Loucy (cell line): Measurements from ENCODE around the gene CLIP3.
"Not testable (repeated sequence)": the region's sequence is repeated elsewhere in the genome, so short reads cannot be mapped to it uniquely, and the experiment has no call there.

Experiments
- H2AFZ ChIP-seq: fragments of 200-600 bp; sonication (generic); 2 replicates; pipeline ENCODE4 v1.6.0; 2016; ENCODE audit warnings: antibody characterized with exemption, mild to moderate bottlenecking, low read length, moderate library complexity
- H3F3A ChIP-seq: fragments of 200-600 bp; 2 replicates; pipeline ENCODE4 v1.6.0; 2016; ENCODE audit warnings: antibody characterized with exemption, low read depth, mild to moderate bottlenecking
- H3K27me3 ChIP-seq: fragments of 200-600 bp; sonication (generic); 2 replicates; pipeline ENCODE4 v1.6.1; 2014; ENCODE audit warnings: low read length, mild to moderate bottlenecking; ENCODE audit not compliant: insufficient read depth, poor library complexity, severe bottlenecking
- H3K36me3 ChIP-seq: fragments of 200-600 bp; sonication (generic); 2 replicates; pipeline ENCODE4 v1.6.1; 2016; ENCODE audit warnings: low read length; ENCODE audit not compliant: insufficient read depth
- H3K4me1 ChIP-seq: fragments of 200-600 bp; sonication (generic); 2 replicates; pipeline ENCODE4 v1.5.1; 2014; ENCODE audit warnings: low read length, mild to moderate bottlenecking; ENCODE audit not compliant: insufficient read depth, poor library complexity, severe bottlenecking
- H3K4me2 ChIP-seq: fragments of 200-600 bp; sonication (generic); 2 replicates; pipeline ENCODE4 v1.6.0; 2014; ENCODE audit warnings: antibody characterized with exemption, low read length, low read depth, mild to moderate bottlenecking; ENCODE audit not compliant: poor library complexity, severe bottlenecking
- H3K4me3 ChIP-seq: fragments of 200-600 bp; sonication (generic); 2 replicates; pipeline ENCODE4 v1.5.1; 2014; ENCODE audit warnings: low read length, mild to moderate bottlenecking, mixed read lengths; ENCODE audit not compliant: poor library complexity, severe bottlenecking
- H3K79me2 ChIP-seq: fragments of 200-600 bp; sonication (generic); 2 replicates; pipeline ENCODE4 v1.6.1; 2014; ENCODE audit warnings: low read length; ENCODE audit not compliant: insufficient read depth
- H3K9ac ChIP-seq: fragments of 200-600 bp; sonication (generic); 2 replicates; pipeline ENCODE4 v1.6.0; 2014; ENCODE audit warnings: mild to moderate bottlenecking, low read depth, low read length, moderate library complexity; ENCODE audit not compliant: poor library complexity, severe bottlenecking
- H3K9me2 ChIP-seq: fragments of 200-600 bp; sonication (generic); replicated peaks from 2 replicates; pipeline ENCODE4 v1.6.1; 2016; ENCODE audit warnings: low read depth, low read length, mixed read lengths
- H3K9me3 ChIP-seq: fragments of 200-600 bp; sonication (generic); 2 replicates; pipeline ENCODE4 v1.6.1; 2014; ENCODE audit warnings: mild to moderate bottlenecking, antibody characterized with exemption, low read length, low read depth; ENCODE audit not compliant: insufficient read depth
- H4K20me1 ChIP-seq: fragments of 200-600 bp; sonication (generic); 2 replicates; pipeline ENCODE4 v1.6.0; 2014; ENCODE audit warnings: antibody characterized with exemption, low read length, mild to moderate bottlenecking; ENCODE audit not compliant: insufficient read depth, poor library complexity, severe bottlenecking
- CTCF ChIP-seq: fragments of 200-600 bp; sonication (generic); conservative IDR thresholded peaks from 2 replicates; pipeline ENCODE4 v1.5.1; 2014; ENCODE audit warnings: mild to moderate bottlenecking, antibody characterized with exemption, low read length
- EZH2phosphoT487 ChIP-seq: fragments of 200-600 bp; IDR thresholded peaks from 2 replicates; pipeline ENCODE4 v1.6.1; 2018; ENCODE audit warnings: antibody characterized with exemption, mild to moderate bottlenecking, moderate library complexity, borderline replicate concordance

Gene CLIP3

DNA sequence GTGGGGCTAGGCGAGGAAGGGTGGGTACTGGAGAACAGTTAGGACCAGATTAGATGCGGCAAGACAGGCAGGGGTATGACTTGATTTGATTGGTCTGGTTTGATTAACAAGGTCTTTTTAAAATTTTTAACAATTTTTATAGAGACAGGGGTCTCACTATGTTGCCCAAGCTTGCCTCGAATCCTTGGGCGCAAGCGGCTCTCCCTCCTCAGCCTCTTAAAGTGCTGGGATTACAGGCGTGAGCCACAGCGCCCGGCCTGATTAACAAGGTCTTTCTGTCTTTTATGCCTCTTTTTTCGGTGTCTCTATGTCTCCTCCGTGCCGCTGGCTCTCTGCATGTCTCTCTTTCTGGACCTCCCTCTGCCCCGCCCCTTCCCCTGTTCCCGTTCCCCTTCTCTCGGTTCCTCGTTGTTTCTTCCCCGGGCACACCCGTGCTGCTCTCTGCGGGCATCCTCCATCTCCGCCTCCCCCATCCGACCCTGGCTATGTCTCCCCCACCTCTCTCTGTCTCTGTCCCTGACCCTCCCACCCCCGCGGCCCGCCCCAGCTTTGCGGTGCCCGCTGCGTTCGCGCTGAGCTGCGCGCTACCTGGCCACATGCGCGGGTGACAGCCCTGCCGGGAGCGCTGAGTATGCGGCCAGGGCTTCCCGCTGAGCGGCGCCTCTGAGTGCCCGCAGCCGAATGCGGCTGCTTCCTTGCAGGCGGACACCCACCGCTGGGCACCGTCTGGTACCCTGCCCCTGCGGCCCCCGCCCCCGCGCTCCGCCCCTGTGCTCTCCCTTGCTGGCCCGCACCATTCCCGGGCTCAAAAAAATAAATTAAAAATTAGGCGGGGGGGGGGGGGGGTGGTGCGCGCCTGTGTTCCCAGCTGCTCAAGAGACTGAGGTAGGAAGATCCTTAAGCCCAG is 45.8 kb downstream of the CLIP3 start:
- no peaks in the 10 kb centered on the region for H3F3A ChIP-seq
- H4K20me1 ChIP-seq: no peaks in the 10 kb centered on the region
- H3K9ac ChIP-seq: no peak overlapping the region
- peak overlapping the region; percentile 64; the same call in 1 of the 2 replicates for H2AFZ ChIP-seq
- H3K4me1 ChIP-seq: no peaks in the 10 kb centered on the region
- no peaks in the 10 kb centered on the region for H3K9me3 ChIP-seq
- no peaks in the 10 kb centered on the region for H3K79me2 ChIP-seq
- H3K4me2 ChIP-seq: peak overlapping the region; percentile 54
- no peaks in the 10 kb centered on the region for H3K36me3 ChIP-seq
- no peaks in the 10 kb centered on the region for H3K9me2 ChIP-seq
- peak overlapping the region; percentile 60 for H3K4me3 ChIP-seq
- H3K27me3 ChIP-seq: peaks cover 13% of the 10 kb centered on the region
- TF ChIP-seq EZH2phosphoT487 (no peak), CTCF (0 out of 2 replicates have a peak, but pooled peaks have one; percentile 14)

DNA sequence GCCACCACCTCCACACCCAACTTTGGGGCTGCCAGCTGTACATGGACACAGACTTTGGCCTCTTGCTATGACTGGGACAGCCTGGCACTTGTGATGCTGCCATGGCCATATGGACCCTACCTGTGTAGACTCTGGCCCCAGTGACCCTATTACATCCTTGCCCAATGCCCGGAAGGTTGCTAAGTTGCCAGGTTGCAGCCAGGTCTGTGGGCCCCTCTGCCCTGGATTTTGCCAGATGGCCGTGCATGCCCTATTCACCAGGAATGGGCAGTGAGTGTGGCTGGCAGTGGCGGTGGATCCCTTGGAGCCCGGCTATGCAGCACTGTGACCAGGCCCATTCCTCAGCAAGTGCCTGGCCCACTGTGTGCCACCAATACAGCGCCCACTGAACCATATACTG is 46.6 kb downstream of the CLIP3 start:
- H3K27me3 ChIP-seq: peaks cover 13% of the 10 kb centered on the region
- H3K36me3 ChIP-seq: no peaks in the 10 kb centered on the region
- no peak overlapping the region for H3K4me2 ChIP-seq
- TF ChIP-seq CTCF: no peak
- no peak for TF ChIP-seq EZH2phosphoT487
- no peak overlapping the region for H3K4me3 ChIP-seq
- H3F3A ChIP-seq: no peaks in the 10 kb centered on the region
- H2AFZ ChIP-seq: no peak overlapping the region
- no peaks in the 10 kb centered on the region for H3K4me1 ChIP-seq
- H3K9me3 ChIP-seq: no peaks in the 10 kb centered on the region
- no peaks in the 10 kb centered on the region for H3K9me2 ChIP-seq
- H3K9ac ChIP-seq: no peak overlapping the region
- no peaks in the 10 kb centered on the region for H3K79me2 ChIP-seq
- no peaks in the 10 kb centered on the region for H4K20me1 ChIP-seq

DNA sequence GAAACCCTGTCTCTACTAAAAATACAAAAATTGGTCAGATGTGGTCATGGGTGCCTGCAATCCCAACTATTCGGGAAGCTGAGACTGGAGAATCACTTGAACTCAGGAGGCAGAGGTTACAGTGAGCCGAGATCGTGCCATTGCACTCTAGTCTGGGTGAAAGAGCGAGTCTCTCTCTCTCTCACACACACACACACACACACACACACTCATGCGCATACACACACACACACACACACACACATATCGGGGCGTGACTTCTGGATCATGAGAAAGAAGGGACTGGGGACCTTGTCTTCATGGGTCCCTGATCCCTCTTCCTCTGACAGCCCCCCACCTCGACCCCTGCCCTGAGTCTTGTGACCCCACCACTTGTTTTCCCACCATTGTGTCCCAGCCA is 49.5 kb downstream of the CLIP3 start:
- Histone ChIP-seq H3K9ac (no peak overlapping the region), H3K27me3 (peaks cover 13% of the 10 kb centered on the region), H3K9me3 (no peaks in the 10 kb centered on the region), H4K20me1 (no peaks in the 10 kb centered on the region), H3F3A (no peaks in the 10 kb centered on the region), H3K36me3 (no peaks in the 10 kb centered on the region), H3K4me1 (no peaks in the 10 kb centered on the region), H3K4me2 (no peak overlapping the region), H3K79me2 (no peaks in the 10 kb centered on the region), H2AFZ (no peak overlapping the region), H3K4me3 (no peak overlapping the region), H3K9me2 (no peaks in the 10 kb centered on the region)
- TF ChIP-seq CTCF (no peak), EZH2phosphoT487 (no peak)

DNA sequence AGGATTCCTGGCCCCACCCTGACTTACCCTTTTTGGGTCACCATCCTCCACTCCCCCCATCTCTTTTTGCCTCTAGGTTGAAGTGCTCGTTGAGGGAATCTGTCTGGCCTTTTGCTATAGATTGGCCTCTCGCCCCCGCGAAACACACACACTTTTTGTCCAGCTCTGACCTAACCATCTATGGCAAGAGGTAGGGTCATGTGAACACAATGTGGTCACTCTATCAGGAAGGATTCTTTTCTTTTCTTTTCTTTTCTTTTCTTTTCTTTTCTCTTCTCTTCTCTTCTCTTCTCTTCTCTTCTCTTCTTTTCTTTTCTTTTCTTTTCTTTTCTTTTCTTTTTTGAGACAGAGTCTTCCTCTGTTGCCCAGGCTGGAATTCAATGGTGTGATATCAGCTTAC is 51.7 kb downstream of the CLIP3 start:
- not testable (repeated sequence) for H2AFZ ChIP-seq, H4K20me1 ChIP-seq, H3K79me2 ChIP-seq, H3K4me1 ChIP-seq, H3K9me2 ChIP-seq, H3K4me2 ChIP-seq, H3K9me3 ChIP-seq, H3K27me3 ChIP-seq, H3K9ac ChIP-seq, H3K4me3 ChIP-seq, H3F3A ChIP-seq, H3K36me3 ChIP-seq
